Heart right ventricle (tissue), 16 donors: ENCODE results near the gene CLEC20A. TPM values are rescaled to one million over a fixed set of nuclear protein-coding genes. Genes with fewer than 3 reads are reported as not detected.

ENCODE experiments used
- ATAC-seq, 8 donors: fragments of 200-7000 bp; cut with Tn5 transposase; one replicate each; pipeline ENCODE4 v1.9.1; 2020; ENCODE audit warnings: mild to moderate bottlenecking in 8 of 8, moderate library complexity in 8 of 8, moderate number of reproducible peaks in 1 of 8
- DNase-seq, 2 donors: peaks; one replicate each; pipeline ENCODE4 v3.0.0-alpha.2; 2020
- H3K27ac ChIP-seq, 10 donors: fragments of 200-600 bp; sonication (generic) in 2 of 10; one replicate each; pipeline versions ENCODE4 v1.5.0 to v1.8.0; 2020 to 2022; ENCODE audit warnings: mild to moderate bottlenecking in 3 of 10
- H3K27me3 ChIP-seq, 7 donors: fragments of 200-600 bp; one replicate each; pipeline ENCODE4 v1.8.0; 2021 to 2022; ENCODE audit warnings: mild to moderate bottlenecking in 2 of 7
- H3K36me3 ChIP-seq, 9 donors: fragments of 200-600 bp; sonication (generic) in 1 of 9; one replicate each; pipeline versions ENCODE4 v1.5.0 to v1.8.0; 2020 to 2022; ENCODE audit warnings: mild to moderate bottlenecking in 2 of 9
- H3K4me1 ChIP-seq, 9 donors: fragments of 200-600 bp; sonication (generic) in 1 of 9; one replicate each; pipeline versions ENCODE4 v1.5.0 to v1.8.0; 2020 to 2022; ENCODE audit warnings: mild to moderate bottlenecking in 4 of 9
- H3K4me3 ChIP-seq, 10 donors: fragments of 200-600 bp; sonication (generic) in 2 of 10; one replicate each; pipeline versions ENCODE4 v1.5.0 to v1.8.0; 2020 to 2022; ENCODE audit warnings: mild to moderate bottlenecking in 7 of 10, moderate library complexity in 2 of 10
- H3K9me3 ChIP-seq, 11 donors: fragments of 200-600 bp in 10 of 11; sonication (generic) in 2 of 11; one replicate each; pipeline versions ENCODE4 v1.5.0 to v1.8.0; 2013 to 2022; ENCODE audit warnings: mild to moderate bottlenecking in 2 of 11, control low read depth in 1 of 11, moderate library complexity in 1 of 11
- CTCF ChIP-seq, 9 donors: fragments of 200-600 bp; sonication (generic) in 2 of 9; IDR thresholded peaks; one replicate each; pipeline versions ENCODE4 v1.5.0 to v1.8.0; 2021 to 2022; ENCODE audit warnings: antibody characterized with exemption in 9 of 9, mild to moderate bottlenecking in 5 of 9, moderate library complexity in 1 of 9
- WGBS, 2 donors: extraction: QIAGEN DNeasy Blood & Tissue Kit; methylation state at CpG; one replicate each; pipeline ENCODE4 v1.1.7; 2013; ENCODE audit warnings: inconsistent platforms in 1 of 2; 5-methylcytosine and 5-hydroxymethylcytosine counted together
- intact Hi-C, 10 donors: fragments of 100-400 bp; cut with DNase I; formaldehyde crosslinking; loops; one replicate each; pipeline versions ENCODE4 v1.11.1 to v1.14.2; 2022
- polyA plus RNA-seq, 2 donors: library from polyadenylated mRNA; stranded (reverse); fragments of 200-250 nt; gene quantifications; one replicate each; pipeline ENCODE4 v1.2.3, GENCODE V29; 2013
- total RNA-seq, 10 donors: library from RNA; stranded (reverse); fragmentation: NEBNext Ultra II Directional in 3 of 10; extraction: Animal tissue kit (Norgen Biotek cat#: 25700) in 3 of 10; gene quantifications; one replicate each; pipeline versions ENCODE4 v1.2.1 to v1.2.4, GENCODE V29; 2021 to 2023
- donor health status: Arrhythmogenic right ventricular cardiomyopathy.
- donor health status: ischemic (EF 13 %, LVEDD 7.1; RV severe dilation, severe dysfunction).
- donor health status: healthy with polysubstance abuse.
- donor health status: DM: no; HTN: yes; CAD: no.
- donor health status: DM: no; HTN: no; CAD: no.
- donor health status: ischemic (EF 25% LVEDD 6.9; RV normal size, moderate dysfunction).
- donor health status: ischemic (EF 25% LVEDD 5.7; RV mildly dilated, moderate dysfunction).
- donor health status: healthy.
- donor health status: DM: yes; HTN: yes; CAD: no.
- donor health status: Ischemic cardiomyopathy.
- donor health status: ischemic (EF 35%, LVEDD 5.7; RV mildly dilated, moderate dysfunction).
- donor health status: nonischemic (EF 11% LVEDD 7.7; RV severe dilation, severe dysfunction).
- donor health status: DM: yes; HTN: yes; CAD: no.
- donor health status: PGD.
- donor health status: ischemic (EF 29% LVEDD 5.4; RV normal size, mild dysfunction).
- donor health status: nonischemic (EF 23%, LVEDD 6.1; RV moderate dilation, normal function).

Gene CLEC20A
- total and polyA plus RNA-seq, 12 donors = not detected

- no peak for TF ChIP-seq CTCF (IDR thresholded peaks at IDR 0.05)
- Histone ChIP-seq H3K4me1 (peaks cover 0 to 20% (median 5%) of the 10 kb centered on the region in 9 donors), H3K9me3 (no peaks in the 10 kb centered on the region), H3K36me3 (no peaks in the 10 kb centered on the region), H3K27me3 (no peaks in the 10 kb centered on the region), H3K4me3 (no peak overlapping the region), H3K27ac (no peak overlapping the region)
- ATAC-seq (peak in 5 of 8 donors; percentile 6 to 48 (median 19)), DNase-seq (no peak)
- intact Hi-C loops = loop anchor here in 5 of 10 donors (2.0 to 10.0 kb wide), 4 partner anchors 219 to 473 kb away; no protein-coding TSS in a partner anchor
- 43 to 48% methylated on average over 10 of the region's 10 CpGs for WGBS, 2 donors
Measured at GRCh38 chr1:178531887-178532286, 35.1 kb upstream of the CLEC20A start.

GRCh38 chr1:178530502-178530901 is 33.7 kb upstream of the CLEC20A start:
- no peak overlapping the region for H3K4me3 ChIP-seq
- H3K27me3 ChIP-seq = no peaks in the 10 kb centered on the region
- ATAC-seq = no peak
- H3K36me3 ChIP-seq = no peaks in the 10 kb centered on the region
- peaks cover 0 to 10% (median 3%) of the 10 kb centered on the region in 9 donors for H3K4me1 ChIP-seq
- intact Hi-C loops = loop anchor here in 4 of 10 donors (5.0 to 10.0 kb wide), 3 partner anchors 218 to 474 kb away; no protein-coding TSS in a partner anchor
- H3K27ac ChIP-seq = no peak overlapping the region
- TF ChIP-seq CTCF (IDR thresholded peaks at IDR 0.05) = no peak
- DNase-seq = no peak
- no peaks in the 10 kb centered on the region for H3K9me3 ChIP-seq
- 85 to 87% methylated on average over 3 of the region's 3 CpGs for WGBS, 2 donors

GRCh38 chr1:178530037-178530402 is 33.3 kb upstream of the CLEC20A start:
- Histone ChIP-seq H3K4me1 (peaks cover 0 to 10% (median 3%) of the 10 kb centered on the region in 9 donors), H3K36me3 (no peaks in the 10 kb centered on the region), H3K4me3 (no peak overlapping the region), H3K27me3 (no peaks in the 10 kb centered on the region), H3K9me3 (no peaks in the 10 kb centered on the region), H3K27ac (no peak overlapping the region)
- ATAC-seq = peak in 3 of 8 donors; percentile 16 to 53 (median 46)
- DNase-seq = peak in 1 of 2 donors; percentile 30
- TF ChIP-seq CTCF (IDR thresholded peaks at IDR 0.05) = no peak
- 81 to 91% methylated on average over 2 of the region's 2 CpGs for WGBS, 2 donors
- intact Hi-C loops = loop anchor here in 4 of 10 donors (5.0 to 10.0 kb wide), 3 partner anchors 218 to 475 kb away; no protein-coding TSS in a partner anchor

GRCh38 chr1:178529364-178530036 is 32.7 kb upstream of the CLEC20A start:
- no peaks in the 10 kb centered on the region for H3K36me3 ChIP-seq
- peaks cover 0 to 10% (median 3%) of the 10 kb centered on the region in 9 donors for H3K4me1 ChIP-seq
- ATAC-seq = no peak
- H3K4me3 ChIP-seq = no peak overlapping the region
- H3K27me3 ChIP-seq = no peaks in the 10 kb centered on the region
- no peak overlapping the region for H3K27ac ChIP-seq
- no peak for TF ChIP-seq CTCF (IDR thresholded peaks at IDR 0.05)
- intact Hi-C loops = loop anchor here in 4 of 10 donors (5.0 to 10.0 kb wide), 3 partner anchors 217 to 475 kb away; no protein-coding TSS in a partner anchor
- 93 to 94% methylated on average over 8 of the region's 8 CpGs for WGBS, 2 donors
- H3K9me3 ChIP-seq = peaks cover 0 to 2% (median 0%) of the 10 kb centered on the region in 11 donors
- no peak for DNase-seq
